ENCODE results near the gene EGFR.

Gene EGFR

DNA sequence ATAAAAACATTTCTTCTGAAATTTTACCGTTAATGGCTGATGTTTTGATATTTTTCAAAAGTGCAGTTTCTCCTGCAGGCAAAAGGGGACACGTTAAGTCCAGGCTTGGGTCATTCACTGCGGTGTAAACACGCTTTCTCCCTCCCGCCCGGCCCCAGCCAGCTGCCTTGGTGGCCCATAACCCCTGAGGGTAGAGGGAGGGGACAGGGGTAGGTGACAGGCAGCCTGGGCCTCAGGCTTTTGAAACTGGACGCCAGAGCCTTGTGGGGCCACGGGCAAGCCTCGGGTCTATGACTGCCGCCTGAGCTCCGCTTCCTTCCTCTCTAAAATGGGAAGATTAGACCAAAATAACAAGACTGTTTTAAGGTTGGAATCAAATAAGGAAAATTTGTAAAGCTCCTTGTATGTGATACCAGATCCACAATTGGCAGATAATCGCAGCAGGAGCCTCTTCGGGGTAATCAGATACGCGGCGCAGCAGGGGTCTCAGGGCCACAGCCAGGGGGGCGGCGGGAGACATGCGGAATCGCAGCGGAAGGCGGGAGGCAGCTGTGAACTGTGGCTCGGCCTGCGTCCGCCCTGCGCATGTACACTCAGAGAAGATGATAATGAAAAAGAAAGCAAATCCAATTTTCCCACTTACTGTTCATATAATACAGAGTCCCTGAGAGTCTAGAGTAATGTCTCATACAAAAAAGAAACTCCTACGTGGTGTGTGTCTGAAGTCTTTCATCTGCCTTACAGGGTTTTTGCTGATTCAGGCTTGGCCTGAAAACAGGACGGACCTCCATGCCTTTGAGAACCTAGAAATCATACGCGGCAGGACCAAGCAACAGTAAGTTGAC is 138.3 kb downstream of the EGFR start:
- TF ChIP-seq, protein P1, sequence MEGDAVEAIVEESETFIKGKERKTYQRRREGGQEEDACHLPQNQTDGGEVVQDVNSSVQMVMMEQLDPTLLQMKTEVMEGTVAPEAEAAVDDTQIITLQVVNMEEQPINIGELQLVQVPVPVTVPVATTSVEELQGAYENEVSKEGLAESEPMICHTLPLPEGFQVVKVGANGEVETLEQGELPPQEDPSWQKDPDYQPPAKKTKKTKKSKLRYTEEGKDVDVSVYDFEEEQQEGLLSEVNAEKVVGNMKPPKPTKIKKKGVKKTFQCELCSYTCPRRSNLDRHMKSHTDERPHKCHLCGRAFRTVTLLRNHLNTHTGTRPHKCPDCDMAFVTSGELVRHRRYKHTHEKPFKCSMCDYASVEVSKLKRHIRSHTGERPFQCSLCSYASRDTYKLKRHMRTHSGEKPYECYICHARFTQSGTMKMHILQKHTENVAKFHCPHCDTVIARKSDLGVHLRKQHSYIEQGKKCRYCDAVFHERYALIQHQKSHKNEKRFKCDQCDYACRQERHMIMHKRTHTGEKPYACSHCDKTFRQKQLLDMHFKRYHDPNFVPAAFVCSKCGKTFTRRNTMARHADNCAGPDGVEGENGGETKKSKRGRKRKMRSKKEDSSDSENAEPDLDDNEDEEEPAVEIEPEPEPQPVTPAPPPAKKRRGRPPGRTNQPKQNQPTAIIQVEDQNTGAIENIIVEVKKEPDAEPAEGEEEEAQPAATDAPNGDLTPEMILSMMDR (conservative IDR thresholded peaks at IDR 0.05; ENCODE audit: low read length) = no peak
- TF ChIP-seq EZH2phosphoT487 (IDR thresholded peaks at IDR 0.05; ENCODE audit: borderline replicate concordance) = no peak
- H3K4me3 ChIP-seq (ENCODE audit: low read length, poor library complexity, severe bottlenecking) = no peak overlapping the region
- no peaks in the 10 kb centered on the region for H3K4me1 ChIP-seq (ENCODE audit: insufficient read depth, low read length, poor library complexity, severe bottlenecking)
- H3K36me3 ChIP-seq (ENCODE audit: insufficient read depth, low read length) = no peaks in the 10 kb centered on the region
- H3K9me2 ChIP-seq (replicated peaks; ENCODE audit: low read depth, low read length) = no peaks in the 10 kb centered on the region
- no peaks in the 10 kb centered on the region for H3K27me3 ChIP-seq (ENCODE audit: insufficient read depth, low read length, poor library complexity, severe bottlenecking)
- H3K9me3 ChIP-seq (ENCODE audit: insufficient read depth, low read depth, low read length) = peaks cover 3% of the 10 kb centered on the region; the same call in 1 of the 2 replicates
- H3K4me2 ChIP-seq (ENCODE audit: low read depth, low read length, poor library complexity, severe bottlenecking) = no peak overlapping the region
- no peaks in the 10 kb centered on the region for H3K79me2 ChIP-seq (ENCODE audit: insufficient read depth, low read length)
- H4K20me1 ChIP-seq (ENCODE audit: insufficient read depth, low read length, poor library complexity, severe bottlenecking) = no peaks in the 10 kb centered on the region
- no peaks in the 10 kb centered on the region for H3F3A ChIP-seq (ENCODE audit: low read depth)
- no peak overlapping the region for H3K9ac ChIP-seq (ENCODE audit: low read depth, low read length, poor library complexity, severe bottlenecking)
- no peak overlapping the region for H2AFZ ChIP-seq (ENCODE audit: low read length)

DNA sequence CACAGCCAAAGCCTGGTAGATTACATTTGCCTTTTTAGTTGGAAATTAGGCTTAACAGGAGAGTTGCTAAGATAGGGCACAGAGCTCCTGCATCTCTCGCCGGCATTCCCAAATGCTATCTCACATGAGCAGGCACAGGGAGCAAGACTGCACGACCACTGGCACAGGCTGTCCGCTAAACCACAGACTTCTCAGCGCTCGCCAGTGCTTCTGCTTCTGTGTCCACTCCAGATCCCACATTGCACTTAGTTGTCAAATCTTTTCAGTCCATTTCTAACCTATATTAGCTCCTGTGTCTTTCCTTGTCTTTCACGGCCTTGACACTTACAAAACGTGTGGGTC is 138.9 kb downstream of the EGFR start:
- Histone ChIP-seq H3K4me1 (ENCODE audit: insufficient read depth, low read length, poor library complexity, severe bottlenecking) (no peaks in the 10 kb centered on the region), H3K9ac (ENCODE audit: low read depth, low read length, poor library complexity, severe bottlenecking) (no peak overlapping the region), H3K36me3 (ENCODE audit: insufficient read depth, low read length) (no peaks in the 10 kb centered on the region), H3K79me2 (ENCODE audit: insufficient read depth, low read length) (no peaks in the 10 kb centered on the region), H4K20me1 (ENCODE audit: insufficient read depth, low read length, poor library complexity, severe bottlenecking) (no peaks in the 10 kb centered on the region), H3F3A (ENCODE audit: low read depth) (no peaks in the 10 kb centered on the region), H3K4me2 (ENCODE audit: low read depth, low read length, poor library complexity, severe bottlenecking) (no peak overlapping the region), H3K4me3 (ENCODE audit: low read length, poor library complexity, severe bottlenecking) (no peak overlapping the region), H3K9me2 (replicated peaks; ENCODE audit: low read depth, low read length) (no peaks in the 10 kb centered on the region), H3K9me3 (ENCODE audit: insufficient read depth, low read depth, low read length) (peaks cover 2% of the 10 kb centered on the region; the same call in 1 of the 2 replicates), H3K27me3 (ENCODE audit: insufficient read depth, low read length, poor library complexity, severe bottlenecking) (no peaks in the 10 kb centered on the region), H2AFZ (ENCODE audit: low read length) (no peak overlapping the region)
- no peak for TF ChIP-seq EZH2phosphoT487 (IDR thresholded peaks at IDR 0.05; ENCODE audit: borderline replicate concordance)
- TF ChIP-seq, protein P1 (conservative IDR thresholded peaks at IDR 0.05; ENCODE audit: low read length) = no peak

DNA sequence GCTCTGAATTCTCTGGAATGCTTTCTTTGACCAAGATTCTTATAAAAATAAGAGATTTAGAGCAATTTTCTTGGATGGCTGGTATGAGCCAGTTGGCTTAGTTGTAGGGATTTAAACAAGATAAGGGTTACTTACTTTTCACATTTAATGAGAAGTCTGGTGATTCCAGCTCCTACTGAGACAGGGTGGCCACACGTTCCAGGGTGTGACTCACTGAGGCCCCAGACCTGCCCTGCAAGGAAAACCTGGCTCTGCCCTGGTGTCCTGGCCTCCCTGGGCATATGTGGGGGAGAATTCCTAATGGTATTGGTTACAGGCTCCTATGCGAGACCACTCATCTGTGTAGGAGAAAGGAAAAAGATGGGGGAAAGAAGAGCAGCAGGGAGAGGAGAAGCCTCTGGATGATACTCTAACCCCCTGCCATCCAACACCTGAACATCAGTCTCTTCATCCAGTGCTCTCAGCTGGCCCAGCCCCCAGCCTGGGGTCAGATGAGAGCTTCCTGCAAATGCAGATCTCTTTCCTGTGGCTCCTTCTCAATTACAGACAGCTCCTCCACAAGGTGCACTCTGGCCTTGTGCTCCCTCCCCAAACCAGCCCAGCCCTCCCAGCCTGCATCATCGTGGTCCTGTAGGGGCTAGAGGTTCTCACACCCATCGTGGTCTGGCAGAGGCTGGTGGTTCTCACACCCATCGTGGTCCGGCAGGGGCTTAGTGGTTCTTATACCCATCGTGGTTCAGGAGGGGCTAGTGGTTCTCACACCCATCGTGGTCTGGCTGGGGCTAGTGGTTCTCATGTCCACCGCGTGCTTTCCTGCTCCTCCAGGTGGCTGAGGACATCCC is 139.9 kb downstream of the EGFR start:
- H3K9me3 ChIP-seq (ENCODE audit: insufficient read depth, low read depth, low read length) = no peaks in the 10 kb centered on the region
- no peak overlapping the region for H3K9ac ChIP-seq (ENCODE audit: low read depth, low read length, poor library complexity, severe bottlenecking)
- H3F3A ChIP-seq (ENCODE audit: low read depth) = no peaks in the 10 kb centered on the region
- H3K9me2 ChIP-seq (replicated peaks; ENCODE audit: low read depth, low read length) = no peaks in the 10 kb centered on the region
- no peaks in the 10 kb centered on the region for H4K20me1 ChIP-seq (ENCODE audit: insufficient read depth, low read length, poor library complexity, severe bottlenecking)
- H3K4me2 ChIP-seq (ENCODE audit: low read depth, low read length, poor library complexity, severe bottlenecking) = no peak overlapping the region
- H2AFZ ChIP-seq (ENCODE audit: low read length) = no peak overlapping the region
- H3K4me3 ChIP-seq (ENCODE audit: low read length, poor library complexity, severe bottlenecking) = no peak overlapping the region
- TF ChIP-seq, protein P1 (conservative IDR thresholded peaks at IDR 0.05; ENCODE audit: low read length) = no peak
- TF ChIP-seq EZH2phosphoT487 (IDR thresholded peaks at IDR 0.05; ENCODE audit: borderline replicate concordance) = no peak
- no peaks in the 10 kb centered on the region for H3K27me3 ChIP-seq (ENCODE audit: insufficient read depth, low read length, poor library complexity, severe bottlenecking)
- no peaks in the 10 kb centered on the region for H3K79me2 ChIP-seq (ENCODE audit: insufficient read depth, low read length)
- H3K4me1 ChIP-seq (ENCODE audit: insufficient read depth, low read length, poor library complexity, severe bottlenecking) = no peaks in the 10 kb centered on the region
- H3K36me3 ChIP-seq (ENCODE audit: insufficient read depth, low read length) = no peaks in the 10 kb centered on the region

Measured in Loucy (cell line).